RPMI7951 (cell line): ENCODE data around the gene SNAP47. TPM values are rescaled to one million over a fixed set of nuclear protein-coding genes. Genes with fewer than 3 reads are reported as not detected.
A peak's percentile ranks its signal among the peaks of the same experiment; 100 is the strongest.

Experiments used
- DNase-seq: peaks from one replicate; pipeline ENCODE4 v3.0.0-alpha.2; 2012; ENCODE audit warnings: low read depth
- total RNA-seq: library from RNA; depleted of rRNA; stranded (reverse); fragments of >200 nt; shearing (Covaris generic); gene quantifications from 2 replicates; pipeline ENCODE4 v1.2.3, GENCODE V29; 2014

The SNAP47 gene
- total RNA-seq, 1 experiment from 2014 or later = 37.8 TPM

- DNase-seq = no peak
Observed at GRCh38 chr1:227749225-227749624, 14.0 kb downstream of the SNAP47 start.

- no peak for DNase-seq
Observed at GRCh38 chr1:227749916-227750710, 14.9 kb downstream of the SNAP47 start.

- peak; percentile 85 for DNase-seq
Observed at GRCh38 chr1:227753999-227754711, 18.9 kb downstream of the SNAP47 start.

- DNase-seq = no peak
Observed at GRCh38 chr1:227754958-227755357, 19.7 kb downstream of the SNAP47 start.

GRCh38 chr1:227756172-227756959 is 21.1 kb downstream of the SNAP47 start:
- DNase-seq = no peak

GRCh38 chr1:227757781-227758180 is 22.5 kb downstream of the SNAP47 start:
- no peak for DNase-seq

GRCh38 chr1:227758366-227758765 is 23.1 kb downstream of the SNAP47 start:
- DNase-seq = no peak

- peak; percentile 98 for DNase-seq
Observed at GRCh38 chr1:227759341-227760300, 24.4 kb downstream of the SNAP47 start.

GRCh38 chr1:227760377-227760776 is 25.1 kb downstream of the SNAP47 start:
- DNase-seq = no peak

GRCh38 chr1:227761621-227762230 is 26.5 kb downstream of the SNAP47 start:
- no peak for DNase-seq

GRCh38 chr1:227762231-227762911 is 27.1 kb downstream of the SNAP47 start:
- DNase-seq = peak; percentile 97

- DNase-seq = peak; percentile 29
Observed at GRCh38 chr1:227763246-227764018, 28.2 kb downstream of the SNAP47 start.

- peak; percentile 95 for DNase-seq
Observed at GRCh38 chr1:227764019-227764391, 28.8 kb downstream of the SNAP47 start.

- DNase-seq = no peak
Observed at GRCh38 chr1:227765261-227766014, 30.2 kb downstream of the SNAP47 start.

- DNase-seq = peak; percentile 91
Observed at GRCh38 chr1:227766015-227766634, 30.9 kb downstream of the SNAP47 start.

- DNase-seq = no peak
Observed at GRCh38 chr1:227766653-227767277, 31.5 kb downstream of the SNAP47 start.

GRCh38 chr1:227767401-227768124 is 32.3 kb downstream of the SNAP47 start:
- DNase-seq = no peak
